Astrocyte (in vitro differentiated cells and primary cell): Measurements from ENCODE around the gene SMIM36.

Experiments used
- EZH2 ChIP-seq: IDR thresholded peaks from 2 replicates; pipeline ENCODE4 v1.6.1; 2012; ENCODE audit warnings: mild to moderate bottlenecking, low read length, inconsistent platforms; ENCODE audit not compliant: insufficient read depth
- TF ChIP-seq, protein P1 (sequence below): IDR thresholded peaks from 2 replicates; pipeline ENCODE4 v1.5.1; 2011; ENCODE audit warnings: low read depth, mild to moderate bottlenecking, inconsistent platforms, low read length, moderate library complexity; ENCODE audit not compliant: insufficient read depth

DNA sequence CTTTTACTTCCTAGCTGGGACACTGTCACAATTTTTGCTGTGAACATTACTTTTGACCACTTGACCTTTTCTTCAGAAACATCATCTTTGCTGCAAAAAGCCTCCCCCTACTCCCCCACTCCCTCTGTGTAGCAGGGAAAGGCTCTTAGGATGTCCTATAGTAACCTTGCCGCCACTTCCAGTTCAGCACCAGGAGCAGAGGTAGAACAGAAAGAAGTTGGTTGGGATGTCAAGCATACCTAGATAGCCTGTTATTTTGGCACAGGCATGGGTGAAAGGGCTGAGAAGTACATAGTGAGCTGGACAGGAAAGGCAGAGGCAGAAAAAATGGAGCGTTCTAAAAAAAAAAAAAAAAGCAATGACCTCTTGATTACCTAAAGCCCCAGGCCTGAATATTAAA lies 31.3 kb downstream of the SMIM36 start:
- TF ChIP-seq, protein P1, sequence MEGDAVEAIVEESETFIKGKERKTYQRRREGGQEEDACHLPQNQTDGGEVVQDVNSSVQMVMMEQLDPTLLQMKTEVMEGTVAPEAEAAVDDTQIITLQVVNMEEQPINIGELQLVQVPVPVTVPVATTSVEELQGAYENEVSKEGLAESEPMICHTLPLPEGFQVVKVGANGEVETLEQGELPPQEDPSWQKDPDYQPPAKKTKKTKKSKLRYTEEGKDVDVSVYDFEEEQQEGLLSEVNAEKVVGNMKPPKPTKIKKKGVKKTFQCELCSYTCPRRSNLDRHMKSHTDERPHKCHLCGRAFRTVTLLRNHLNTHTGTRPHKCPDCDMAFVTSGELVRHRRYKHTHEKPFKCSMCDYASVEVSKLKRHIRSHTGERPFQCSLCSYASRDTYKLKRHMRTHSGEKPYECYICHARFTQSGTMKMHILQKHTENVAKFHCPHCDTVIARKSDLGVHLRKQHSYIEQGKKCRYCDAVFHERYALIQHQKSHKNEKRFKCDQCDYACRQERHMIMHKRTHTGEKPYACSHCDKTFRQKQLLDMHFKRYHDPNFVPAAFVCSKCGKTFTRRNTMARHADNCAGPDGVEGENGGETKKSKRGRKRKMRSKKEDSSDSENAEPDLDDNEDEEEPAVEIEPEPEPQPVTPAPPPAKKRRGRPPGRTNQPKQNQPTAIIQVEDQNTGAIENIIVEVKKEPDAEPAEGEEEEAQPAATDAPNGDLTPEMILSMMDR = no peak
- TF ChIP-seq EZH2 = no peak
